ENCODE results near the gene S100A7.

GRCh38 chr1:153509729-153510354 lies 49.4 kb upstream of the S100A7 start:
- TF ChIP-seq CTCF (conservative IDR thresholded peaks at IDR 0.05 in 1 of 2, IDR thresholded peaks at IDR 0.05 in 1 of 2; ENCODE audit: extremely low read depth in 1 of 2, insufficient read depth in 1 of 2, low read depth in 1 of 2, low read length in 2 of 2) (peak; percentile 76 to 83), EZH2 (IDR thresholded peaks at IDR 0.05; ENCODE audit: borderline replicate concordance, low read length) (no peak)
